ENCODE measurements around the gene CA14. TPM values are rescaled to one million over a fixed set of nuclear protein-coding genes. Genes with fewer than 3 reads are reported as not detected.
"Not testable (repeated sequence)": the region's sequence is repeated elsewhere in the genome, so short reads cannot be mapped to it uniquely, and the experiment has no call there.

CA14 gene
- polyA plus RNA-seq, 1 experiment = not detected

DNA sequence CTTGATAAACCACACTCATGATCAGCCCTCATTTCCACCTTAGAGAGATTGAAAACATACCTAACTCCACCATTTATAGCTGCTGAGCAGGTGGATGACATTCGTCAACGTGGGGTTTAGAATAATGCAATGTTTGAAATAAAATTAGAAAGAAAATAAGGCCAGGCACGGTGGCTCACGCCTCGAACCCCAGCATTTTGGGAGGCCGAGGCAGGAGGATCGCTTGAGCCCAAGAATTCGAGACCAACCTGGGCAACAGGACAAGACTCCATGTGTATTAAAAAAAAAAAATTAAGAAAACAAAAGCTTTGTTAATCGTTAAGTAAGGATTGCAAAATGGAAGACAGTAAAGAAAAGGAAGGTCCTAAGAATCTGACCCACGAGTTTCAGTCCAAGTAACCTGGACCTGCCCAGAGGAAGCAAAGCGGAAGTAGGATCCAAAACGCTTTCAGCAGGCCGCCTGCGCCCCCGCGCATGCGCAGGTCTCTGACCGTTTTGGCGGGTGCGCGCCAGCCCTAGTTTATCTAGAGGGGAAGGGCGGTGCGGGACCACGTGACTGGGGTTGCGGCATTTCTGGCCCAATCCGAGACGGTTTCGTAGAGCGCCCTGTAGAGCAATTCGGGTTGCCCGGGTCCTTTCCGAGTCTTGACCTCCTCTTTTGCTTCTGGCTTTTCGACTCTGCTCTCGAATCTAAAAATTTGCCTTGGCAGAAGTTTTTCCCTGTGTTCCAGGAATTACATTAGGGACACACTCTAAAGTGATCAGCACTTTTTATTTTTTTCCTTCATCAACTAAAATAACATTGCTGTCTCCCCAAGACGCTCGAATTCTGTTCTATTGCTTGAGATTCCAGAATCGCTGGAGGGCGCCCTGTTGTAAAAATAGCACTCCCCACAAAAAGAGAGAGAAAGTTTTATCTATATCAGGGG, 44.1 kb upstream of the CA14 start:
- DNase-seq (ENCODE audit: low read depth) = peak; percentile 58
- POLR2A ChIA-PET = no interaction called here
- TF ChIP-seq, protein P1, sequence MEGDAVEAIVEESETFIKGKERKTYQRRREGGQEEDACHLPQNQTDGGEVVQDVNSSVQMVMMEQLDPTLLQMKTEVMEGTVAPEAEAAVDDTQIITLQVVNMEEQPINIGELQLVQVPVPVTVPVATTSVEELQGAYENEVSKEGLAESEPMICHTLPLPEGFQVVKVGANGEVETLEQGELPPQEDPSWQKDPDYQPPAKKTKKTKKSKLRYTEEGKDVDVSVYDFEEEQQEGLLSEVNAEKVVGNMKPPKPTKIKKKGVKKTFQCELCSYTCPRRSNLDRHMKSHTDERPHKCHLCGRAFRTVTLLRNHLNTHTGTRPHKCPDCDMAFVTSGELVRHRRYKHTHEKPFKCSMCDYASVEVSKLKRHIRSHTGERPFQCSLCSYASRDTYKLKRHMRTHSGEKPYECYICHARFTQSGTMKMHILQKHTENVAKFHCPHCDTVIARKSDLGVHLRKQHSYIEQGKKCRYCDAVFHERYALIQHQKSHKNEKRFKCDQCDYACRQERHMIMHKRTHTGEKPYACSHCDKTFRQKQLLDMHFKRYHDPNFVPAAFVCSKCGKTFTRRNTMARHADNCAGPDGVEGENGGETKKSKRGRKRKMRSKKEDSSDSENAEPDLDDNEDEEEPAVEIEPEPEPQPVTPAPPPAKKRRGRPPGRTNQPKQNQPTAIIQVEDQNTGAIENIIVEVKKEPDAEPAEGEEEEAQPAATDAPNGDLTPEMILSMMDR (IDR thresholded peaks at IDR 0.05; ENCODE audit: insufficient read depth, low read depth, low read length) = peak; percentile 50
- Histone ChIP-seq H3K36me3 (ENCODE audit: control insufficient read depth, insufficient read depth, low read length) (no peaks in the 10 kb centered on the region), H3K27me3 (ENCODE audit: control insufficient read depth, insufficient read depth, low read length) (no peaks in the 10 kb centered on the region), H3K4me3 (ENCODE audit: low read depth, low read length) (peak overlapping the region; percentile 39)
- CTCF ChIA-PET = interaction anchor here (0.7 to 1.0 kb wide), 2 partner anchors 12 to 43 kb away, joined by 3 to 4 read pairs; no protein-coding TSS in a partner anchor

DNA sequence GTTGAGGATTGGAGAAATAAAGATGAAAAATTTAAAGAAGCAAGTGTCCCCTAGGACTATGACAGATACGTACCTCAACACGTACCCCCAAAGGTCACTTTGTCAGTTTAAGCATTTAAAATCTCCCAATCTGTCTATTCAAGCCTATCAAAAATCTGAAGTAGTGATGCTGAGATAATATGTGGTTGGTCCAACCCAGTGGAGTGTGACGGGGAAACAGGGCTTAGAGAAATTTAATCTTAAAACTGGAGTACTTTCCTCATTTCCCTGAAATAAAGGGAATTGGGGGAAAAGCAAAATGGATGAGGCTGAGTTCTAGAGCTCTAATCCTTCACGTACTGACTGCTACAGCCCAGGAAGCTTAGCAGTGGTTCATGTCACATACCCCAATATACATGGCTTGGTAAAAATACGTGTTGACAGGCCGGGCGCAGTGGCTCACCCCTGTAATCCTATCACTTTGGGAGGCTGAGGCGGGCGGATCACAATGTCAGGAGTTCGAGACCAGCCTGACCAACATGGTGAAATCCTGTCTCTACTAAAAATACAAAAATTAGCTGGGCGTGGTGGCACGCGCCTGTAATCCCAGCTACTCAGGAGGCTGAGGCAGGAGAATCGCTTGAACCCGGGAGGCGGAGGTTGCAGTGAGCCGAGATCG, 43.3 kb upstream of the CA14 start:
- peak overlapping the region; percentile 39 for H3K4me3 ChIP-seq (ENCODE audit: low read depth, low read length)
- H3K36me3 ChIP-seq (ENCODE audit: control insufficient read depth, insufficient read depth, low read length); H3K27me3 ChIP-seq (ENCODE audit: control insufficient read depth, insufficient read depth, low read length); POLR2A ChIA-PET; DNase-seq (ENCODE audit: low read depth): not testable (repeated sequence)
- CTCF ChIA-PET = interaction anchor here (0.6 to 1.0 kb wide), 2 partner anchors 42 to 105 kb away, joined by 3 read pairs; no protein-coding TSS in a partner anchor

DNA sequence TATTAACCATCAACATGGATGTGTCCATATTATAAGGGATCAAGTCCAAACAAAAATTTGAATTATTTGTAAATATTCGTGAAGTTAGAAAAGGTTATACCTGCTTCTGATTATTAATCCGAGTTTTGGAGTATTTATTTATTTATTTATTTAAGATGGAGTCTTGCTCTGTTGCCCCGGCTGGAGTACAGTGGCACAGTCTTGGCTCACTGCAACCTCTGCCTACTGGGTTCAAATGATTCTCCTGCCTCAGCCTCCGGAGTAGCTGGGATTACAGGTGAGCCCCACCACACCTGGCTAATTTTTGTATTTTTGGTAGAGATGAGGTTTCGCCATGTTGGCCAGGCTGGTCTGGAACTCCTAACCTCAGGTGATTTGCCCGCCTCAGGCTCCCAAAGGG, 41.7 kb upstream of the CA14 start:
- CTCF ChIA-PET = interaction anchor here (0.7 kb wide), 1 partner anchor 1202 kb away, joined by 3 read pairs; no protein-coding TSS in a partner anchor
- POLR2A ChIA-PET = not testable (repeated sequence)

DNA sequence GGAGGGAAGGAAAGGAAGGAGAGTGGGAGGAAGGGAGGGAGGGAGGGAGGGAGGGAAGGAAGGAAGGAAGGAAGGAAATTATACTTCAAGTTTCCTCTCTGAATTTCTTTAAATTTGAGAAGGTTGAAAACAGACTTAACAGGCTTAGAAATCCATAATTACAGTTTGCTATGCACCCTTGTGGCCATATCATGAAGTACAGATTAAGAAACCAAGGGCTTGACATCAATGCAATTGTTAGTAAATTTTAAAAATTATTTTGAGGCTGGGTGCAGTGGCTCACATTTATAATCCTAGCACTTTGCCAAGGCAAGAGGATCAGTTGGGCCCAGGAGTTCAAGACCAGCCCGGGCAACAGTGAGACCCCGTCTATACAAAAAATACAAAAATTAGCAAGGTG, 36.0 kb upstream of the CA14 start:
- Histone ChIP-seq H3K4me3 (ENCODE audit: low read depth, low read length) (no peak overlapping the region), H3K36me3 (ENCODE audit: control insufficient read depth, insufficient read depth, low read length) (no peaks in the 10 kb centered on the region; the same call in 1 of the 2 replicates), H3K27me3 (ENCODE audit: control insufficient read depth, insufficient read depth, low read length) (no peaks in the 10 kb centered on the region)
- CTCF ChIA-PET = interaction anchor here (1.0 to 2.4 kb wide), 3 partner anchors 12 to 155 kb away, joined by 5 to 10 read pairs (median 9); partner anchors contain the start of gene VPS45
- no peak for DNase-seq (ENCODE audit: low read depth)
- TF ChIP-seq, protein P1 (IDR thresholded peaks at IDR 0.05; ENCODE audit: insufficient read depth, low read depth, low read length) = peak; percentile 56
- POLR2A ChIA-PET = no interaction called here

More for the DNA sequence above, 41.7 kb upstream of the CA14 start:
- H3K4me3 ChIP-seq (ENCODE audit: low read depth, low read length); H3K27me3 ChIP-seq (ENCODE audit: control insufficient read depth, insufficient read depth, low read length); DNase-seq (ENCODE audit: low read depth); H3K36me3 ChIP-seq (ENCODE audit: control insufficient read depth, insufficient read depth, low read length): not testable (repeated sequence)

DNA sequence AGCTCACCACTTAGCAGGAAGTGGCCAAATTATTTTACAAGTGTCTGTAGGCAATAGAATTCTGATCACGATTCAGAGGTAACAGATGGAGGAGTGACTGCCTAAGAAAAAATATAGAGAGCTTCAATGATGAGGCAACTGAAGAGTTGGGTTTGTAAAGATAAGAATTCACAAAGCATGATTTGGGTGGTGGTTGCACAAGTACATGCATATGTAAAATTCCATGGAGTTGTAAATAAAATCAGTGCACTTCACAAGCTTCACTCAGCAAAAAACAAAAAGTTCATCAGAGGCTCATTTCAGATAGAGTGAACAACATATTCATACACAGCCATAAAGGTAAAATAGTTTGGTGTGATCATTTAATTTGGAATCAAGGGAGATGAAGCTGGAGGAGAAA, 32.6 kb upstream of the CA14 start:
- CTCF ChIA-PET = interaction anchor here (0.7 kb wide), 1 partner anchor 588 kb away, joined by 3 read pairs; no protein-coding TSS in a partner anchor
- POLR2A ChIA-PET = no interaction called here
- Histone ChIP-seq H3K36me3 (ENCODE audit: control insufficient read depth, insufficient read depth, low read length) (no peaks in the 10 kb centered on the region; the same call in none of the 2 replicates), H3K27me3 (ENCODE audit: control insufficient read depth, insufficient read depth, low read length) (no peaks in the 10 kb centered on the region), H3K4me3 (ENCODE audit: low read depth, low read length) (no peak overlapping the region)
- TF ChIP-seq, protein P1 (IDR thresholded peaks at IDR 0.05; ENCODE audit: insufficient read depth, low read depth, low read length) = no peak
- no peak for DNase-seq (ENCODE audit: low read depth)

DNA sequence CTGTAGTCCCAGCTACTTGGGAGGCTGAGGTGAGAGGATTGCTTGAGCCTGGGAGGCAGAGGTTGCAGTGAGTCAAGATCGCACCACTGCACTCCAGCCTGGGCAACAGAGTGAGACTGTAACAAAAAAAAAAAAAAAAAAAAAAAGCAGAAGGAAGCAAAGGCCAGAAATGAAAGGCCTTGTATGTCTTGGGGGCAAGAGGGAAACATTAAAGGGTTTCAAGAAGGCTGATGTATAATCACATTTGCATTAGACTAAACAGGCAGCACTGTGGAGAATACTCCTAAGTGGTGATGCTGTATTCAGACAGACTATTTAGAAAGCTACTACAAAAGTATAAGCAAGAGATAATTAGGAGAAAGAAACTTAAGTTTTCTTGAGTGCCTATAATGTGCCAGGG, 32.0 kb upstream of the CA14 start:
- DNase-seq (ENCODE audit: low read depth) = no peak
- Histone ChIP-seq H3K27me3 (ENCODE audit: control insufficient read depth, insufficient read depth, low read length) (no peaks in the 10 kb centered on the region), H3K4me3 (ENCODE audit: low read depth, low read length) (no peak overlapping the region), H3K36me3 (ENCODE audit: control insufficient read depth, insufficient read depth, low read length) (no peaks in the 10 kb centered on the region; the same call in none of the 2 replicates)
- ChIA-PET CTCF (no interaction called here), POLR2A (no interaction called here)
- TF ChIP-seq, protein P1 (IDR thresholded peaks at IDR 0.05; ENCODE audit: insufficient read depth, low read depth, low read length) = no peak
